Measurements from ENCODE around the gene SIRT7. TPM values are rescaled to one million over a fixed set of nuclear protein-coding genes. Genes with fewer than 3 reads are reported as not detected.

The SIRT7 gene
- total and polyA plus RNA-seq, 8 donors = 9.6 to 40.2 (median 13.5) TPM

- intact Hi-C loops (cut with DNase I) = no loop called here
- WGBS, 2 donors = 89 to 90% methylated on average over 5 of the region's 5 CpGs
- peaks cover 0 to 2% (median 0%) of the 10 kb centered on the region in 3 donors for H3K4me1 ChIP-seq
- FAIRE-seq (no peak), DNase-seq (no peak), ATAC-seq (no peak)
- H3K9me3 ChIP-seq = no peaks in the 10 kb centered on the region
- no peak for TF ChIP-seq CTCF (IDR thresholded peaks at IDR 0.05)
- no peaks in the 10 kb centered on the region for H3K27me3 ChIP-seq
- no peak overlapping the region for H3K4me3 ChIP-seq
- H3K36me3 ChIP-seq = no peaks in the 10 kb centered on the region
- H3K27ac ChIP-seq = no peak overlapping the region
These were observed 40.4 kb downstream of the SIRT7 start for GRCh38 chr17:81877569-81877968.

DNA sequence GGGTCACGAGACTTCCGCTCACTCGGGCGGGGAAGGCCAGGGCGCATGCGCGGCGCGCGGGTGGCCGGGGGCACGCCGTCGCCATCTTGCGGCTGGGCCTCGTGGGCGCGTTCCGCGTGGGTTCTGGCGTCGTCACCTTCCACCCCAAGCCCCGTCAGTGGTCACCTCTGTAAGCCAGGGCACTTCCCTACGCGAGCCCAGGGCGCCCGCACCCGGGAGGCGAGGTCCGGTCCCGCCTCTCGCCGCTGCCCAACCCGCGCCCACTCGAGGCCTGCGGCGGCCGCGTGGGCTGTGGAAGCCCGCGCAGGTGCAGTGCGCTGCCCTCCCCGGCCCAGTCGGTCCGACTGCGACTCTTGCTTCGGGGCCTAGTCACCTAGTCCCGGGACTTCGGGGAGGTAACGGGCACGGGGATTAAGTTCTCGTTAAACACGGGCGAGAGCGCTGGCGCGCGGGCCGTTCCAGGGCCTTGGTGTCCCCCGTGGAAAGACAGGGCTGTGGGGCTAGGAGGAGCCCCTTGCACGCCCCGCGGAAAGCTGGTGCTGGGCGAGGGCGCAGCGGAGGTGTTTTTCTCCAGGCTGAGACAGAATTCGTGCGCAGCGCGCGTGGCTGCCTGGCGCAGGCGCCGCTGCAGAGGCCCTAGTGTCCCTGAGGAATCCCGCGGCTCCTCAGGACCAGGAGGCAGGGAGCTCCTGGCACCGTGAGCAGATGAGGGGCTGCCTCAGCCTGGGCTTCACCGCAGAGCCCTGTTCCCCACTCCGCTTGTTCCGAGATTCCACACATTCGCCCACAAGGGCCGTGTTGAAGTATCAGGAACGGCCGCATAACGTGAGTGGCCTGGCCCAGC, 46.4 kb downstream of the SIRT7 start:
- no peak for FAIRE-seq
- no peaks in the 10 kb centered on the region for H3K9me3 ChIP-seq
- no peaks in the 10 kb centered on the region for H3K27me3 ChIP-seq
- peak; percentile 93 to 99 (median 96) for DNase-seq
- intact Hi-C loops (cut with DNase I) = no loop called here
- TF ChIP-seq CTCF (IDR thresholded peaks at IDR 0.05) = no peak
- H3K36me3 ChIP-seq = peaks cover 0 to 16% (median 10%) of the 10 kb centered on the region in 3 donors
- 1% methylated on average over 68 to 86 of the region's 86 CpGs for WGBS, 2 donors
- peak overlapping the region; percentile 96 to 100 (median 98) for H3K27ac ChIP-seq
- peak; percentile 62 to 72 (median 66) for ATAC-seq
- peaks cover 10 to 31% (median 19%) of the 10 kb centered on the region in 3 donors for H3K4me1 ChIP-seq
- peak overlapping the region; percentile 59 to 96 (median 84) for H3K4me3 ChIP-seq

GRCh38 chr17:81870981-81871386, 47.0 kb downstream of the SIRT7 start, which contains the start of gene ARHGDIA:
Gene ARHGDIA (minus strand): TSS chr17:81871337. CDS start chr17:81869930, 1,407 bp downstream.
- 1% methylated on average over 19 to 64 of the region's 64 CpGs for WGBS, 2 donors
- intact Hi-C loops (cut with DNase I) = no loop called here
- Histone ChIP-seq H3K27me3 (no peaks in the 10 kb centered on the region), H3K27ac (peak within 1 kb of the TSS; percentile 96 to 100 (median 98)), H3K9me3 (no peaks in the 10 kb centered on the region), H3K4me3 (peak within 1 kb of the TSS; percentile 59 to 96 (median 84)), H3K4me1 (peaks cover 16 to 37% (median 26%) of the 10 kb centered on the region in 3 donors), H3K36me3 (peaks cover 0 to 16% (median 10%) of the 10 kb centered on the region in 3 donors)
- TF ChIP-seq CTCF (IDR thresholded peaks at IDR 0.05) = no peak
- peak in 1 of 4 donors; percentile 0 for ATAC-seq
- no peak for DNase-seq
- FAIRE-seq = no peak

- Histone ChIP-seq H3K36me3 (peaks cover 0 to 16% (median 10%) of the 10 kb centered on the region in 3 donors), H3K4me1 (peaks cover 21 to 43% (median 32%) of the 10 kb centered on the region in 3 donors), H3K27me3 (no peaks in the 10 kb centered on the region), H3K9me3 (no peaks in the 10 kb centered on the region), H3K4me3 (peak overlapping the region; percentile 59 to 87 (median 70)), H3K27ac (peak overlapping the region; percentile 81 to 100 (median 96))
- DNase-seq = peak; percentile 42 to 89 (median 65)
- no peak for TF ChIP-seq CTCF (IDR thresholded peaks at IDR 0.05)
- intact Hi-C loops (cut with DNase I) = no loop called here
- no peak for FAIRE-seq
- 2 to 4% methylated on average over 46 to 65 of the region's 65 CpGs for WGBS, 2 donors
- peak in 2 of 4 donors; percentile 0 to 1 for ATAC-seq
These were observed 47.6 kb downstream of the SIRT7 start for GRCh38 chr17:81870131-81870980.
